Measurements from ENCODE around the gene PDCD1. TPM values are rescaled to one million over a fixed set of nuclear protein-coding genes. Genes with fewer than 3 reads are reported as not detected.

PDCD1 gene
- total and polyA plus RNA-seq, 12 donors, result 1.3 to 14.2 (median 3.2) TPM

DNA sequence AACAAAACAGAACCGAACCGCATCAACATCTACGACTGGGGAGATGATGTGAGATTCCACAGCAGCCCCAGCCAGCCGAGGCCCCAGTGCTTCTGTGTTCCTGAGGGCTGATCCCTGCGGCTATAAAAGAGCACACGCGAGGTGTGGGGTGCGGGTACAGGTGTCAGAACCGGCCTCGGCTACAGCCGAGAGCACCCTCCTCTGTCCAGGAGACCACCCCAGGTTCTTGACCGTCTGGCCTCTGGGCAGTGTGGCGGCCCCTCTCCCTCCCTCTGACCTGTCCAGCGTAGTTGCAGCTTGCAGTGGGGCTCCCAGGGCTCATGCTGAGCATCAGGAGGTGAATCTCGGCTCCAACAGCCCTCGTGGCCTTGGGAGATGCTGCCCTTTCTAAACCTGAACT, 34.6 kb upstream of the PDCD1 start:
- TF ChIP-seq, protein P1, sequence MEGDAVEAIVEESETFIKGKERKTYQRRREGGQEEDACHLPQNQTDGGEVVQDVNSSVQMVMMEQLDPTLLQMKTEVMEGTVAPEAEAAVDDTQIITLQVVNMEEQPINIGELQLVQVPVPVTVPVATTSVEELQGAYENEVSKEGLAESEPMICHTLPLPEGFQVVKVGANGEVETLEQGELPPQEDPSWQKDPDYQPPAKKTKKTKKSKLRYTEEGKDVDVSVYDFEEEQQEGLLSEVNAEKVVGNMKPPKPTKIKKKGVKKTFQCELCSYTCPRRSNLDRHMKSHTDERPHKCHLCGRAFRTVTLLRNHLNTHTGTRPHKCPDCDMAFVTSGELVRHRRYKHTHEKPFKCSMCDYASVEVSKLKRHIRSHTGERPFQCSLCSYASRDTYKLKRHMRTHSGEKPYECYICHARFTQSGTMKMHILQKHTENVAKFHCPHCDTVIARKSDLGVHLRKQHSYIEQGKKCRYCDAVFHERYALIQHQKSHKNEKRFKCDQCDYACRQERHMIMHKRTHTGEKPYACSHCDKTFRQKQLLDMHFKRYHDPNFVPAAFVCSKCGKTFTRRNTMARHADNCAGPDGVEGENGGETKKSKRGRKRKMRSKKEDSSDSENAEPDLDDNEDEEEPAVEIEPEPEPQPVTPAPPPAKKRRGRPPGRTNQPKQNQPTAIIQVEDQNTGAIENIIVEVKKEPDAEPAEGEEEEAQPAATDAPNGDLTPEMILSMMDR (IDR thresholded peaks at IDR 0.05), result no peak
- no peak overlapping the region for H3K4me3 ChIP-seq
- DNase-seq (no peak), ATAC-seq (no peak)
- intact Hi-C loops (cut with DNase I), result no loop called here
- WGBS, 2 donors, result 85% methylated on average over 16 of the region's 16 CpGs
- no peaks in the 10 kb centered on the region for H3K4me1 ChIP-seq
- no peak overlapping the region for H3K27ac ChIP-seq
- no peaks in the 10 kb centered on the region for H3K36me3 ChIP-seq
- H3K27me3 ChIP-seq, result no peaks in the 10 kb centered on the region
- peaks cover 0 to 8% (median 0%) of the 10 kb centered on the region in 11 donors for H3K9me3 ChIP-seq

DNA sequence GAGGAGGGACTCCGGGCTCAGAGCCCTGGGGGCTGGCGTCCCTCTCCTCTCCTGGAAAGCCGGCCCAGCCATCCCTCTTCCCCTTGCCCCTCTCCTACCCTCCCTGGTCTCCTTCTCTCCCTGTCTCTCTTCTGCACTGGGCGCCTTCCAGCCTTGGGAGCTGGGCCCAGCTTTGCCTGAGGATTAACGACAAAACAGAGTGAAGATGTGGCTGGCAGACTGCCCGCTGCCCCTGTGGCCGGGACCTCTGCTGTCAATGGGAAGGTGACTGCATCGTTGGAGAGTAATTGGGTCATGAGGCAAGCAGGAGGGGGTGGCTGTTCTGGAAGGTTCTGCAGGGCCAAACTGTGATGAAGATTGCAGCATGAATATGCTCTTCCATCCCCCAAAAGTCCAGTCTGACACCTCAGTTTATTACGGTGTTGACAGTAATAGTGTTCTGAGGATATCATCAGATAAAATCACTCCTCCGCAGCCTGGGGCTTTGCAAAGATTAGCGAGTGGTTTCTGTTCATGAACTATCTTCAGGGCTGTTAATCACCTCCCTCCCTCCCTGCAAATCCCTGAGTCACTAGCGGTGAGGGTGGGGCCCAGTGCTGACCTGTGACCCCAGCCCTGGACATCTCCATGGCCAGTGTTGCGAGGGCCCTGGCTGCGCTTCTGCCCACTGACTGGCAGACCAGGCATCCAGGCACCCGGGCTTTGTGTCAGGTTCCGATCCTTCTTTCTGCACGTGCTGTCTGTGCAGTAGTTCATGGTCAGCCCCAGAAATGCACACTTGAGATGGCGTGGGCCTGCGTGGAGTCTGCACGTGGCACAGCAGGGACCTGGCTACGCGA, 33.8 kb upstream of the PDCD1 start:
- WGBS, 2 donors, result 72 to 83% methylated on average over 22 of the region's 22 CpGs
- Histone ChIP-seq H3K36me3 (no peaks in the 10 kb centered on the region), H3K4me1 (no peaks in the 10 kb centered on the region), H3K4me3 (no peak overlapping the region), H3K27ac (no peak overlapping the region), H3K9me3 (peaks cover 0 to 8% (median 0%) of the 10 kb centered on the region in 11 donors), H3K27me3 (no peaks in the 10 kb centered on the region)
- DNase-seq (no peak), ATAC-seq (no peak)
- intact Hi-C loops (cut with DNase I), result no loop called here
- TF ChIP-seq, protein P1 (IDR thresholded peaks at IDR 0.05), result no peak

DNA sequence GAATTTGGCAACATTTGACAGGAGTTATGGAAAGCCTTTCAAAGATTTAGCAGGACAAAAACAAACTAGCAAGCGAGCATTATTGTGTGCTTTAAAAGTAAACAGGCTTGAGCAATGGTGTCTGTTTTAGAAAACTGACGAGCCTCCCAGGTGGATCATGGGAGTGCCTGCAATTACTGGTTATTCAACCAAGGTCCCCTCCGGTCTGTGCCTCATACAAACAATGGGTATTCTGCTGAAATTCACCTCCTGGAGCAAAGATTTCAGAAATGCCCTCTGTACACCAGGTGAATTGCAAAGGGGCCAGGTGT, 33.2 kb upstream of the PDCD1 start:
- no peaks in the 10 kb centered on the region for H3K4me1 ChIP-seq
- TF ChIP-seq, protein P1 (IDR thresholded peaks at IDR 0.05), result no peak
- no peak overlapping the region for H3K4me3 ChIP-seq
- no peaks in the 10 kb centered on the region for H3K36me3 ChIP-seq
- no peaks in the 10 kb centered on the region for H3K27me3 ChIP-seq
- H3K27ac ChIP-seq, result no peak overlapping the region
- WGBS, 2 donors, result 90 to 97% methylated on average over 3 of the region's 3 CpGs
- H3K9me3 ChIP-seq, result peaks cover 0 to 8% (median 0%) of the 10 kb centered on the region in 11 donors
- DNase-seq (no peak), ATAC-seq (no peak)
- intact Hi-C loops (cut with DNase I), result no loop called here

DNA sequence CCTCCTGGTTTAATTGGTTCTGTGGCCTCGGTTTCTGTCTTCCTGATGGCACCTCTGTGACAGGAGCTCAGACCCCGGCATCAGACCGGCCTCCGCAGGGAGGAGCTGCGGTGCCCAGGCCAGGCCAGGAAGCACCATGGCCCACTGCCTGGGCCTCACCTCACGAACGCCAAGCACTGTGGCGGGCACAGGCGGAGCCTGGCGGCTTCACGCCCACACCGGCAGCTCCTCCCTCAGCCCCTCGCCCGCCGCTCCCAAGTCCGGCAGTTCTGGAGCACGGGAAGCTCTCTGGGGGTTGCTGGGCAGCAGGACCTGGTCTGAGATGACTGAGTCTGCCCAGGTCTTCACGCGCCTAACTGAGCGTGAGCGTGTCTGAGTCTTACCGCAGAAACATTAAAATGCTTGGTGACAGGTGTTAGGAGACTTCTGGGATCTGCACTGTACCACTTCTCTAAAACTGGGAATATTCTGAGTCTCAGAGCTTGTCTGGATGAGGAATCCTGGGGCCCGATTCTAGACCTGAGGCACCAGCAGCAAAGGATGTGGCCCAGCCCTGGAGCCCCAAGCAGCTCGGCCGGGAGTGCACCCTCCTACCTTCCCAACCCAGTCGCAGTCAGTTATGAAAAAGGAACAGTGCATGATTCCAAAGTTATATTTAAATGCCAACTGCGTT, 32.8 kb upstream of the PDCD1 start:
- intact Hi-C loops (cut with DNase I), result no loop called here
- ATAC-seq (no peak), DNase-seq (no peak)
- Histone ChIP-seq H3K9me3 (peaks cover 0 to 8% (median 0%) of the 10 kb centered on the region in 11 donors), H3K27me3 (no peaks in the 10 kb centered on the region), H3K36me3 (no peaks in the 10 kb centered on the region), H3K4me1 (no peaks in the 10 kb centered on the region), H3K4me3 (no peak overlapping the region), H3K27ac (no peak overlapping the region)
- TF ChIP-seq, protein P1 (IDR thresholded peaks at IDR 0.05), result no peak
- 92 to 96% methylated on average over 27 of the region's 27 CpGs for WGBS, 2 donors
